NCI-H2196 treated with DMSO at 0.1 percent for 48 hours (cell line): ENCODE measurements around the gene PLPPR1.

Experiments used
- DNase-seq: peaks from one replicate; lab custom pipeline; 2025; ENCODE audit not compliant: unreplicated experiment; lab: John Stamatoyannopoulos, UW

The PLPPR1 gene

DNA sequence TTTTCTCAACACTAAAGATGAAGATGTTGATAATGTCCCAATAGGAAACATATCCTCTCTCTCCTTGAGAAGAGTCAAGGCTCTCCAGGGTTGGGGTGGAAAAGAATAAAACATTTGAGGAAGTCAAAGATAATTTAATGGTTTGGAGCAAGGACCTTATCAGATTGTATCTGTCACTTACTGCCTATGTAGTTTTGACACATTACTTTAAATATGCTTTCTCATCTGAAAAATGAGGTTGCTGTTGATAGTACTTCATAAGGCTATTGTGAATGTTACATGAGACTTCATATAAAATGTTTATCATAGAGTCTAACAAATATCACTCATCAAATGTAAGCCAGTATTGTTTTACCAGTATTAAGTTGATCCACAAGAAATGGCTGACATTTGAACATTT lies 307.6 kb downstream of the PLPPR1 start:
- no peak for DNase-seq

DNA sequence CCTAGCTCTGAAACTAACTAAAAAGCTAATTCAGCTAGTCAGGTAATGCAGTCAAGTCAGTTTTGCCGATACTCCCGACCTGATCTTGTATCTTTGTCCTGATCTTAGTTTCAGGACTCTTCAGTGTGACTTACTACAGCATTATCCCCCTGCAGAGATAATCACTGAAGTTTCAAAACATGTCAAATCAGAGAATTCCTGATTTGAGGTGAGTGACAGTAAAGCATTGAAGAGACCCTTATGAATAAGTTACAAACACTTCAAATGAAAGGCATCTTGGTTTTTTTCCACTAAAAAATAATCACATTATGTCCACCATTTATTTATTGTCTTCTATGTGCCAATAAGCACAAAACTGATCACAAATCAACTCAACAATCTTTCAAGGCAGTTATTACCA lies 308.7 kb downstream of the PLPPR1 start:
- no peak for DNase-seq

DNA sequence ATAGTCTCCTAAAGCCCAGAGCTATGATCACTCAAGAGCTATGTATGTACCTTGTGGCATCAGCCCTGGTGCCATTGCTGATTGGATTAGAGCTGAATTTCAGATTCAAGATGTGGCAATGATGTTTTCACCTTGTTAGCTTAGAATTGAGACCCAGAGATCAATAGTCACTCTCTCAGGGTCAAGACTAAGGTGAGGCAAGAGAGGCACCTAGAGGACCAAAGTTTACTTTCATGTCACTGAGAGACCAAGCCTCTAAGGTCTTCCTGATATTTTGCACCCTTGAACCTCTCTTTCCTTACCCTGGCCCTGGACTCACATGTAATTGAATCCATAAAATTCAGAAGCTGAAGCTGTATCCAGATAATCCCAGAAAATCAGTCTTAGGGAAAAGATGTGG lies 313.4 kb downstream of the PLPPR1 start:
- no peak for DNase-seq

DNA sequence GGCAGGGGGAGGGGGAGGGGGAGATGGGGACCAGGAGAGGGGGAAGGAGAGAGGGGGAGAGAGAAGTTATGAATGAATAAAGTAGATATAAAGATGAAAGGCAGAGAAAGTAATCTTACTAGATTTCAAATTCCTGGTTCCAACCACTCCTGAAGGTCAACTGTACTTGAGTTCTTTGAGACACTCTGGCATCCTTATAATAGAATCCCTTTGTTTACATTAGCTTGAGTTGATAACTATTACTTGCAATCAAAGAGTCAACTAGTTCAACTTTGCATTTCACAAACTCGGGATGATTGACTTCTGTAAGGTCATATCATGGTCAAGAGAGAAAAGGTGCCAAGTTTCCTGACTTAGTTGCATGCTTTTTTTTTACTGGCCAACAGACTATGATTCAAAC lies 314.1 kb downstream of the PLPPR1 start:
- DNase-seq = no peak

DNA sequence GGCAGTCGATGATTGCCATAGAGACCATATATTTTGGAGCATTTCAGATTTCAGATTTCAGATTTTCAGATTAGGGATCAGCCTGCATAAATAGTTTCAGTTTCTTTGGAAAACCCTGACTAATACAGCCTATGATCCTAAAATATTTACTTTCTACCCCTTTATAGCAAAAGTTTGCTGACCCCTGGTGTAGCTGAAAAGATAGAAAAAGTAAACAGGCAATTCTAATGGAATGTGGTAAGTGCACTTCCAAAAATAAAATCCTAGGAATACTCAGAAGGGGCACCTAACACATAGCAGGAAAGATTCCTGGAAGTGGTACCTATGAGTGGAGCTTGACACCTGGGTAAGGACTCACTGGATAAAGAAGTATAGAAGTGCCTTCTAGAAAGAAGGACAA lies 321.8 kb downstream of the PLPPR1 start:
- DNase-seq = no peak

DNA sequence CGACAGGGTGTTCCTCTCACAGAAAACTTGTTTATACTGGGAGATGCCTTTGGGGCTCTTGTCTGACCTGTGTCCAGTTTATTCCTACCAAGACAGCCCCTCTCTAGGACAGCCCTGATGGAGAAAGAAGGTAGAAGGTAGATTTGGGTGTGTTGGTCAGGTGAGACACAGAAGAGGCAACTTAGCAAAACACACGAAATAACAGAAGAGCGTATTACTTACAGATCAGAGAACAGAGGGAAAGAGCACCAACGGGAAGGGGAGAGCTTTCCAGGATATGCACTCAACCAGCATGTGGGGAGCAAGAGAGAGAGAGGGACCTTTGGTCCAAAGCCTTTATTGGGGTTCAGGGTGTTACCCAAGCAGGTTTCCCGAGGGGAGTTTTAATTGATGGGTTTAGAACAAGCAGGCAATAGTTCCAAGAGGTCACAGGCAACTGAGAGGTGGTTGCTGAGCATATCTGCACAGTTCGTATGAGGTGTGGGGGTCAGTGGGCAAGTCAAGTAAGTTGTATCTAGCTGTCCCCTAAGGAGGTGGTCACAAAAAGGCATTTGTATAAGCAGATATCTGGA lies 324.5 kb downstream of the PLPPR1 start:
- no peak for DNase-seq

DNA sequence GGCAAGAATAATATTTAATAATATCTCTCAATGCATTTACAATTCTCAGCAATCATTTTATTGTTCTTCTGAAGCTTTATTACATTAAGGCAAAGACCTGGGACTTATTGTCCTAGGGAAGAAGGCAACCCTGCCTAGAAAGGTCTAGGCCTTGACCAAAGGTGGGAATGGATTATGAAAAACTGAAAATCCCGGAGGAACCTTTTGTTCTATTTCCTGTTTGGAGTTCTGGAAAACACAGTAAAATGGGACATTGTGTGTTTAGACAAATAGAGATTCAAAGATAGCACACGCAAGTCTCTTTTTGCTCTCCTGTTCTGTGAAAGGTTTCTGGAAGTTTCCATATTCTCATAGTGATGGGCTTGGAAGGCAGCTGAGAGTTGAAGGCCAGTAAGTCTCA lies 325.2 kb downstream of the PLPPR1 start:
- DNase-seq = no peak

DNA sequence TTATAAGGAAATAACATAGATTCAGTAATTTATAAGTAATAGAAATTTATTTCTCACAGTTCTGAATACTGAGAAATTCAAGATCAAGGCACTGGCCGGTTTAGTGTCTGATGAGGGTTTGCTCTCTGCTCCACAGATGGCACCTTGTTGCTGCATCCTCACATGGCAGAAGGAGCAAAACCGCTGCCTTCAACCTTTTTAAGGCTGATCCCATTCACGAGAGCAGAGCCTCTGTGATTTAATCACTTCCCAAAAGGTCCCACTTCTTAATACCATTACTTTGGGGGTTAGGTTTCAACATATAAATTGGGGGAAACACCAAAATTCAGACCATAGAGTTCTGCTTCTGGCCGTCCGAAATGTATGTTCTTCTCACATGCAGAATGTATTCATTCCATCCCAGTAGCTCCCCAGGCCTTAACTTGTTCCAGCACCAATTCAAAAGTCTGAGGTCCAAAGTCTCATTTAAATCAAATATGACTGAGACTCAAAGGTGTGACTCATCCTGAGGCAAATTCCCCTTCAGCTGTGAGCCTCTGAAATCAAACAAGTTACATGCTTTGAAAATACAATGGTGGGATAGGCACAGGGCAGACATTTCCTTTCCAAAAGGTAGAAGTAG lies 325.7 kb downstream of the PLPPR1 start:
- no peak for DNase-seq

DNA sequence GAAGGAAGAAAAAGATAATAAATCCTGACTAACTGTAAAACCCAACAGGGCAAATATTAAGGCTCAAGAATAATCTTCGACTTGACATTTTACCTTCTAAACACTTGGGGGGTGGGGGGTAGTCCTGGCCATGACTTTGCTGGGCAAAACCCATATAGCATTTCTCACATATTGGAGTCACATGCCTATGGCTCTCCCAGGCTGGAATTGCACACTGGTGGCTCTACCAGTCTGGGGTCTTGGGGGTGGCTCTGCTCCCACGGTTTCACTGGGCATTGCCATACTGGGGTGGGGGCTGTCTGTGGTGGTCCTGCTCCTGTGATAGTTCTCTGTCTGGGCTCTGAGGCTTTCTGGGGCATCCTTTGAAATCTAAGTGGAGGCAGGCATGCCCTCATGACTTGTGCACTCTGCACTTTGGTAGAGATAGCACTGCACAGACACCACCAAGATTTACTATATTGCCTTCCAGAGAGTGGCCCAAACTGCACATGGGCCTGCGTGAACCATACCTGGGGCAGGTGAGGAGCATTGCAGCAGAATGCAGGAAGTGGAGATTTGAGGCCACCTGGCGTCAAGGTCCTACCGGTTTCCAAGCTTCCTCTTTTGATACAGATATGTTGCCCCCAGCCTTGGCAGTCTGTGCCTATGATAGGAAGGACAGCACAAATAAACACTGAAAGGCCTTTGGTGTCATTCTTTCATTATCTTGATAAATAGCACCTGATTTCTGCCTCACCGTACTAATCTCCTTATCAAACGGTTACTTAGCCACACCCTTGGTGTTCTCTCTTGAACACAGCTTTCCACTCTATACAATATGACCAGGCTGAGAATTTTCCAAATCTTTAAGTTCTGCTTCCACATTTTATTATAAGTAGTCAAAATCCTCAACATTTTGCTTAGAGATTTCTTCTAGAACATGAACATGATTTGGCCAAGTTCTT lies 326.5 kb downstream of the PLPPR1 start:
- no peak for DNase-seq

DNA sequence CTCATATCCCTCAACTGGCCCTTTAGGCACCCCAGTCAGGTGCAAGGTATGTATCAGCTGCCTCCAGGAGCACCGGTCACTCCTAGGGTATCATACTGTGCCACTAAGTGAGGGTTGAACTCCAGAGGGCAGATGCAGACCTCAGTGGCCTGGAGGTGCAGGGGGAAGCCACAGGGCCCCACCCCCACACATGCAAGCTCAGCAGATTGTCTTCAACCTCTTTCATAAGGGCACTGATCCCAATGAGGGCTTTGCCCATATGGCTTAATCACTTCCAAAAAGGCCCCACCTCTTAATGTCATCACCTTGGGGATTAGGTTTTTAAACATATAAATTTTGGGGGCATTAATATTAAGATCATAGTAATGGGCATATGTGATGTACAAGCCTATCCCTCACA lies 328.1 kb downstream of the PLPPR1 start:
- DNase-seq = no peak

DNA sequence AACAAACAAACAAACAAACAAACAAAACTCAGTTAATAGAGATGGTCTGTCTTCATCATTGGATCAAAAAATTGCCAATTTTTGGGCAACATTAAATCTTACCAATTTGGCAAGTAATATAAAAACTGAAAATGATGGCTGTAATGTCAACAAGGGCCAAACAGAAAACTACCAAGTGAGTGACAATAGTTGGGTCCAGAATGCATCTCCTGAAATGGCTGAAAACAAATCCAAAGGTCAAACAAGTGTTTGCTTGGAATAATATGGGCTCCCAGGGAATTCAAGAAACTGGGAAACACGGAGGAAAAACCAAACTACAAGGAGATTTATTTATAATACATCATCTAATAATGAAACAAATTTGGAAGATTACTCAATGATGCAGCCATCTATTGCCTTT lies 331.2 kb downstream of the PLPPR1 start:
- no peak for DNase-seq

DNA sequence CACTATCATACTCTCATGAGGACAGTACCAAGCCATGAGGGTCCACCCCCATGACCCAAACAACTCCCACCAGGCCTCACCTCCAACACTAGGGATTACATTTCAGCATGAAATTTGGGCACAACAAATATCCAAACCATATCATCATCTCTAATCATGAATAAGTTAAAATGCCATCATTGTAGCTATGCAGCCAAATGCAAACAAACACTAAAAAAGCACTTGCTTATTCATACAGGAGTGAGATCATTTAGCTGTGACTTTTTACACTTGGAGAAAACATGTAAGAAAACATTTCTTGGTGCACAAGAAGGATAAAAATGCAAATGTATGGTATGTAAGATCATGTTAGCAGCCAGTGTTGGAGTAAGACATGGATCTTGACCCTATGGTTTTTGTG lies 332.1 kb downstream of the PLPPR1 start:
- DNase-seq = no peak

DNA sequence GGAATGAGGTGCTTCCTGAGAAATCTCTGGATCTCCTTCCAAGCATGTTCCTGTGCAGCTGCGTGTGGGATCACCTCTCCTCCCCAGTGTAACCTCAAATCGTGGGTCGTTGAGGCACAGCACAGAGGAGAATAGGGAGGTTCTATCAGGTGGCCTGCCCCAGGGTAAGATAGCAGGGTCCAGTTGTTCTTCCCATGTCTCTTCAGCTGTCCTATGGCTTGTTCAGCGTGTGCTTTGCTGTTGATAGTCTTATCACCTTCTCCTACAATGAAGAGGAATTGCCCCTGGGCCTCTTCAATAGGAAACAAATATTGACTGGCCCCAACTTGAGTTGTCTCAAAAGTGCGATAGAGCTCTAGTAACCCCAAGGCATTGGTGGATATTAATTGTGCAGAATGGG lies 333.9 kb downstream of the PLPPR1 start:
- no peak for DNase-seq

DNA sequence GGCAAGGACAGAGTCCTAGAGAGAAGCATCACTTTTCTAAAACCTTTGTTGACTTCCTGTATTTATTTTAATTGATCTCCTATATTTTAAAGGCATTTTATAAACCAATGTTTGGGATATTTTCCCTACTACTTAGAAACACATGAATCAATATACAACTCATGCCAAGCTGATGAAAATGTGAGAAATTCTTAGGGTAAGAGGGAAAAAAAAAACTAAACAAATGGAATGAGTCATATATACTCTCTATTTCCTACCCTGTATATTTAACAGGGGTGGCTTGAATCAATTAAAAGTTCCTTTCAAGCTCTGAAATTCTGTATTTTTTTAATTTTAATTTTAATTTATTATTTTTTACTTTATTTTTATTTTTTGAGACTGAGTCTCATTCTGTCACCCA lies 336.7 kb downstream of the PLPPR1 start:
- DNase-seq = no peak

DNA sequence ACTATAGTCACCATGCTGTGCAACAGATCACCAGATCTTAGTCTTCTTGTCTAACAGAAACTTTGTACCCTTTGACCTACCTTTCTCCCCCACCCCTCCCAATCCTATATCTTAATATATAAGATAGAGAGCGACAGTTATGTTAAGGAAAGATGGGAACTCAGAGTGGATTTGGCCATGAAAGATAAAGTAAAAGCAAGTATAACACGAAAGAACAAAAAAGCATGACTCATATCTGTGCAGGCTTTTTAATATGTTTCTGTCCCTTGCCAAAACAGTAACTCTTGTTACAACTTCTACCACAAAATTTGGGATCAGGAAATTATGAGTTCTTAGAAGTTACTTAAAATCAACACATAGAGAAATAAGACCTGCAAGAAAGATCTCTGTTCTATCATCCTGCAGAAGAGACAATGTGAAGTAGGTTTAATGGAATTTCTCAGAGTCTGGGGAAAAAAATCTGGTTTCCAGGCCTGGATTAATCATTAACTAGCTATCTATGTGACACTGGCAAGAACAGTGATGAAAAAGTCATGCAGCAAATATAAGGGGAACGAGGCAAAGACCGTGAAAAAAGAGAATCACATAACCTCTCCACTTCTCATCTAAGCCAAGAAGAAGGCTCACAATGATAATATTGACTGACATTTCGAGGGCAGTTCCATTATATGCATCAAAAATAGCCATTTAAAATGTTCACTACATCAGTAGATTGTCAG lies 337.7 kb downstream of the PLPPR1 start:
- DNase-seq = no peak

DNA sequence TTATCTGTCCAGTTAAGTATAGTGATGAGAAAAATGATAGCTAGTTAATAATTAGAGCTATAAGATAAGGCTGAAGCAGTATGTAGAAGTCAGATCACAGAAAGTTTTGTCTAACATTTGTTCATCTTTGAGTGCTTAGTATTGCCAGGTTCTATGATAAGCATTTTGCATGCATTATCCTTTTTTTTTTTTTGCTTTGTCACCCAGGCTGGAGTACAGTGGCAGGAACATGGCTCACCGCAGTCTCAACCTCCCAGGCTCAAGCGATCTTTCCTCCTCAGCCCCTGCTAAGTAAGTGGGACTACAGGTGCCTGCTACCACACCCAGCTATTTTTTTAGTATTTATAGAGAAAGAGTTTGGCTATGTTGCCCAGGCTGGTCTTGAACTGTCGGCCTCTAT lies 338.8 kb downstream of the PLPPR1 start:
- no peak for DNase-seq

DNA sequence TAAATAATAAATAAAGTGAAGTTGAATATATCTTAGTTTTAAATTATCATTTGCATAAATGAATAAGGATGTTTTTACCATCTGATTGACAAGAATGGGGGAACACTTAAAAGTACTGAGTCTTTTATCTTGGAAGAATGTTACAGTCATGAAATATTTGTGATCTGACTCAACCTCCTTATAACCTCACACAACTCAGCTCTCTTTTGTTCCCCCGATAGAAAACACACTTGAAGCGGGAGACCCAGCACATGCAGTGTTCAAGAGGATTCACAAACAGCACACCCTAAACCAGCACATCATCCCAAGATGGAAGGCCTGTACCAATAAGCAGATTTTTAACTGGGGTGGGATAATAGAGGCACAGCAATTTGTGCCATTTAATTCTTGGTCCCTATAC lies 340.8 kb downstream of the PLPPR1 start:
- no peak for DNase-seq

DNA sequence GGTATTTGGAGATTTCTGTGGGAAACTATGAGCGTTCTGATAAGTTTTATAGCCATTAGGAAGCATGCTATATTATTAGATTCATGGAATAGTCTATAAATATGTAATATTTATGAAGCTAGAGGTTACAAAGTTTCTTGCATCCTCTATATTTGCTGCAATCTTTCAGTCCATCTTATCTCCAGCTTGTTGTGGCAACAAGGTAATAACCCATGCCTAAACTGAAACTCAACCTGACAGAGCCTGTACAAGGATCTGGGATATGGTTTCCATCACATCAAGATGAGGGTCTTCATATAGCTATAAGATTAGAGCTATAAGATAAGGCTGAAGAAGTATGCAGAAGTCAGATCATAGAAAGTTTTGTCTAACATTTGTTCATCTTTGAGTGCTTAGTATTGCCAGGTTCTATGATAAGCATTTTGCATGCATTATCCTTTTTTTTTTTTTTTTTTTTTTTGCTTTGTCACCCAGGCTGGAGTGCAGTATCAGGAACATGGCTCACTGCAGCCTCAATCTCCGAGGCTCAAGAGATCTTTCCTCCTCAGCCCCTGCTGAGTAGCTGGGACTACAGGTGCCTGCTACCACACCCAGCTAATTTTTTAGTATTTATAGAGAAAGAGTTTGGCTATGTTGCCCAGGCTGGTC lies 341.5 kb downstream of the PLPPR1 start:
- no peak for DNase-seq

DNA sequence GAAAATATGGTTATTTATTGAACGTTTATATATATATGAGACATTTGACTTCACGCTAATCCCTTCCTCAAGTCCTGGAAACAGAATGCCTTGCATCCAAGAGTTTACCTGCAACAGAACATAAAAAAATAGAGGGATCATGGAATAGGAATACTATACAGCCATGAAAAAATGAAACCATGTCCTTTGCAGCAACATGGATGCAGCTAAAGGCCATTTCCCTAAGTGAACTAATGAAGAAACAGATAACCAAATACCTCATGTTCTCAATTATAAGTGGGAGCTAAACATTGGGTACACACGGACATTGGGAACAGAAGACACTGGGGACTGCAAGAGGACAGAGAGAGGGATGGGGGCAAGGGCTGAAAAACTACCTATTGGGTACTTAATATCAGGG lies 343.3 kb downstream of the PLPPR1 start:
- no peak for DNase-seq

DNA sequence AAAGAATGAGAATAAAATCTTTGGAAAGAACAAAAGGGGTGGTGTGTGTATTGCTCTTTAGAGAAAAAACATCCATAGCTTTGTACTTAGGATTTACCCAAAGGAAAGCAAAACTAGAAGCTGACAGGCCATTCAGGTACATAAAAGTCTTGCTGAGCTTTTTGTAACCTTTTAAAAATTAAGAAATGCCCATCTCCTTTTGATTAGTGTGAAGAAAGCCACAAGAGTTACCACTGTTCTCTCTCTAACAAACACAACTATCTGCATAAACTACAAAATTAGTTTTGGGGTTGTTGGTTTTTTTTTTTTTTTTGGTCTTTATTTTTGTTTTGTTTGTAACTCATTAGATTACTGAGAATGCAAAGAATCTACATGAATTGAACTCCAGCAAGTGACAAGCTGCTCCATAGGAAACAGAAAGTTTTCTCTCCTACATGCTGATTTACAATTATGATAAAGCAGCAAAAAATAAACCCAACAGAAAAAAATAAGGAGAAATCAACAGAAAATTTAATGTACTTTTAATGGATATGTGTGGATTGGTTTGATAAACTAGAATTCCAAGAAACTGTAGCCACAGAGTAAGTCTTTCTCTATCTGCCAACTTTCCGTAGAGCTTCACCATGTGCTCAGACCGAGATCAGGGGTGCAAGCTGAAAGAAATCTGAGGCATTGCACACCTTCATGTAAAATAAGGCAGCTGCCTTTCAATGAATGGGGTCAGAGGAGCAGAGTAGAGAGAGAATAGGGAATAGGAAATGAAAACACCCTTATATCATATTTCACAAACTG lies 344.0 kb downstream of the PLPPR1 start:
- DNase-seq = peak; percentile 32
